NCI-H748 (cell line): ENCODE data around the gene KRT12.

ENCODE experiments used
- DNase-seq: peaks from one replicate; lab custom pipeline; 2025; ENCODE audit not compliant: unreplicated experiment; lab: John Stamatoyannopoulos, UW

KRT12 gene

GRCh38 chr17:40846515-40847144 is 20.4 kb downstream of the KRT12 start:
- peak; percentile 20 for DNase-seq

- DNase-seq: no peak
These were observed 22.3 kb downstream of the KRT12 start for GRCh38 chr17:40844671-40845107.

- DNase-seq: no peak
These were observed 23.8 kb downstream of the KRT12 start for GRCh38 chr17:40843242-40843641.

GRCh38 chr17:40841246-40841645 is 25.8 kb downstream of the KRT12 start:
- no peak for DNase-seq

DNA sequence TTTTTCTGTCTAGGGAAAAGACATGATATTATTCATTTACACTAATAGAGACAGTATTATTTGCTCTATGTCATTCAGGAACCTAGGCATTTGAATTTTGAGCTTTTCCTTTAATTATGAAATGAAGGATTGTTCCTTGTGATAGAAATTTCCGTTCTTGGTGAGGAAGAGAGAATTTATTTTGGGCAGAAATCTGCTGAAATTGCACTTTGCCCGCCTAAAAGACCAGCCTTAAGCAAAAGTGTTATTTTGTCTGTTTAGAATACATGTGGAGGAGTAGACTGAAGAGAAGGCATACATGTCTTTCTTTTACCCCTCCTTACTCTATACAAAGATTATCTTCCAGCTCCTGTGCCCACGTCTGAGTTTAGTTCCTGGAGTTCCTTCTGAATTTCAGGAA is 27.8 kb downstream of the KRT12 start:
- DNase-seq: no peak

DNA sequence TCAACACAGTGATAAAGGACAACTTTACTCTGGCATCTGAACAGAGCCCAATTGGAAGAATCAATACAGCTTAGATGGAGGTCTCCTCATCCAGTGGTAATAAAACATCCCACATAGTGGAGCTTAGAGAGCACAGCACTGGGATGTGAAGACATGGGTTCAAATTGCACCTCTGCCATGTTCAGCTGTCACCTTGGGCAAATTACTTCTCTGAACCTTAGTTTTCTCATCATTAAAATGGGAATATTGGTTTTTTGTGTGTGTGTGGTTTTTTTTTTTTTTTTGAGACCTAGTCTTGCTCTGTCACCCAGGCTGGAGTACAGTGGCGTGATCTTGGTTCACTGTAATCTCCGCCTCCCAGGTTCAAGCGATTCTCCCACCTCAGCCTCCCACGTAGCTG is 31.0 kb downstream of the KRT12 start:
- no peak for DNase-seq

- DNase-seq: no peak
These were observed 33.1 kb downstream of the KRT12 start for GRCh38 chr17:40833882-40834281.

DNA sequence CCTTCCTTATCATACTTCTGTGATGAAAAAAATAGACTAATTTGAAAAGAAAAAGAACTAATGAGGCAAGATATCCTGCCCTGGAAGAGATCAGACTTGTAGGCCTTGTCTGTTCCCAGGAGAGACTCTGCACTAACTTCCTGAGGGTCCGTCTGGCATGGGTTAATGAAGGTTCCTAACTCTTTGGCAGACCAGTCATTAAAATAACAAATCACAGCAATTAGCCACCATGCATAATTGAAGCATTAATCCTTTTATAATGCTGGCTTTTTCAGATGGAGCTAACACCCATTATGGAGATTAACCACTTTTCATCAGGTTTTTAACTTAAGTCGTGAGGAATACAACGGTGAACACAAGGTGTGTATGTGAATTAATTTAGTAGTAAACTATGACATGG is 34.2 kb downstream of the KRT12 start:
- DNase-seq: no peak

DNA sequence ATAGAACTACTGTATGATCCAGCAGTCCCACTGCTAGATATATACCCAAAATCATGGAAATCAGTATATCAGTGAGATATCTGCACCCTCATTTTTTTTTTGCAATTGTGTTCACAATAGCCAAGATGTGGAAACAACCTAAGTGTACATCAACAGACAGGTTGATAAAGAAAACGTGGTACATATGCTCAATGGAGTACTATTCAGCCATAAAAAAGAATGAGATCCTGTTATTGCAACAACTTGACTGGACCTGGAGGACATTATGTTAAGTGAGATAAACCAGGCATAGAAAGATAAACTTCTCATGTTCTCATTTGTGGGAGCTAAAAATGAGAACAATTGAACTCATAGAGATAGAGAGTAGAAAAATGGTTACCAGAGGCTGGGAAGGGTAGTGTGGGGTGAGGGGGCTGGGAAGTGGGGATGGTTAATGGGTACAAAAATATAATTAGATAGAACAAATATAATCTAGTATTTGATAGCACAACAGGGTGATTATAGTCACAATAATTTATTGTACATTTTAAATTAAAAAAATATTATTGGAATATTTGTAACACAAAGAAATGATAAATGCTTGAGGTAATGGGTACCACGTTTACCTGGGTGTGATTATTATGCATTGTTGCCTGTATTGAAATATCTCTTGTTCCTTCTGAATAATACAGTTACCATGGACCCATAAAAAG is 36.8 kb downstream of the KRT12 start:
- DNase-seq: no peak

DNA sequence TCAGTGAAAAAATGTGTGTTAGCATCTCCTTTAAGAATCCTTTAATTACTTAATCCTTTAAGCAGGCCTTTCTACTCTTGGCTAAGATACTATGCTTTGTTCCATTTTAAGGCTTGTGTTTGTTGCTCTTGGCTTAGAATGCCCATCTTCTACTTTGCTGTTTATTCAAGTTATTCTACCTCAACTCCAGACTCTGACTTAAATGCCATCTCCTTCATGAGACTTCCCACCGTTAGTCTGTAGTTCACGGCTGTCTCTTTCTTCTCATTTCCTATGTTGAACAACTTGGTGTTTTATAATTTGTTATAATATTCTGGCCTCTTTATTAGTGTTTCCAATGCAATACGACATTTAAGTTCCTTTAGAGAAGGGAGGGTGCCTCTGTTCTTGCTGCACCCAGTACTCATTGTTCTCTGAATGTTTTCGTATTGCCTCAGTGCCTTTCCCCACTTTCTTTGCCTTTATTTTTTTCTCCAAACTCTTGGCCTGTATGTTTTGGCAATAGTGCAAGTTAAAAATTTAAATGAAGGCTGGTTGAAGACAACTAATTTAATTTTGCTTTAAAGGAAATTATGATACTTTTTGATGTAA is 38.5 kb downstream of the KRT12 start:
- DNase-seq: no peak

GRCh38 chr17:40827746-40828453 is 39.1 kb downstream of the KRT12 start:
- DNase-seq: no peak

DNA sequence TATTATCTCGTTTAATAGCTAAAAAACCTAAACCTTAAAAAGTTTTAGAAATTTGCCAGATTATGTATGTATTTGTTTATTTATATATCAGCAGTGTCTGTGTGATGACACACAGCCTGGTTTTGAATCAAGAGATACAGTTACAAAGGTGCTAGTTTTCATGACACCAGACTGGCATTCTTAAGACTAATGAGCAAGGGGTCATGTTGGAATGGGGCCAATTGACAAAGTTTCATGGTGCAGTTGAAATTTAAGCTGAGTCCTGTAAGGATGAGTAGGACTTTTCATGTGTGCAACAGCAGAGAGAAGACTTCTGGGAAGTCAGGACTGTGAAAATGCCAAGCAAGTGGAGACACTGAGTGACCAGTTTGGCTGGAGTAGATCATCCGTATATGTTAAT is 41.4 kb downstream of the KRT12 start:
- DNase-seq: no peak

DNA sequence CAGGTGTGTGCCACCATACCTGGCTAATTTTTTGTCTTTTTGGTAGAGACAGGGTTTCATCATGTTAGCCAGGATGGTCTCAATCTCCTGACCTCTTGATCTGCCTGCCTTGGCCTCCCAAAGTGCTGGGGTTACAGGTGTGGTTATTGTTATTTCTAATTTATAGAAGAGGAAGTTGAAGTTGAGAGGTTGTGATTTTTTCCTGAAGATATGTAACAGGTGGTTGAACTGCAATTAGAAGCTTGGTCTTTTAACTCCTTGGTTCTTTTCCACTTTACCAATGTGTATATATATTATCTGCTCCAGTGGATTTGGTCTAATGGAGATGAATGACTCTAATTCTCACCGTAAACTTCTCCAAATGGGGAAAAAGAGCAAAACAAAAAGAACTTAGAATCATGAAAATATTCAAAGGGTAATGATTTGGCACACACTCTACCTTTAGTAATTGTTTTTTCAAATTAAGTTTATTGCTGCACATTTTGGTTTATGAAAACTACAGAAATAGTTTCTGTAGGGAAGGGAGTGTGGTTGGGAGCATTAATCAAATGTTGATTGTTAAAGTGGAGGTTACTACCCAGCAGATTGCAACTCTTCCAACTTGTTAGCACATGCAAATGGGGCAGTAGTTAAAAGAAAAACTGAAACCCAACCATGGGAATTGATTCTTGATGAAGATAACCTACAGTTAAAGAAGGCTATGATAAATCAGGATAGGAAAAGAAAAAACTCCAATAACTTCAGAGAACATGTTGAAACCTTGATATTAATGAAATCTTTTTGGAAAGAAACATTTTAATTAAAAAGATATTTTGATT is 42.8 kb downstream of the KRT12 start:
- DNase-seq: no peak

GRCh38 chr17:40822132-40822812 is 44.8 kb downstream of the KRT12 start, which contains the start of gene KRT10:
Gene KRT10 (minus strand): TSS chr17:40822614. CDS start chr17:40822585, 29 bp downstream.
- no peak for DNase-seq

DNA sequence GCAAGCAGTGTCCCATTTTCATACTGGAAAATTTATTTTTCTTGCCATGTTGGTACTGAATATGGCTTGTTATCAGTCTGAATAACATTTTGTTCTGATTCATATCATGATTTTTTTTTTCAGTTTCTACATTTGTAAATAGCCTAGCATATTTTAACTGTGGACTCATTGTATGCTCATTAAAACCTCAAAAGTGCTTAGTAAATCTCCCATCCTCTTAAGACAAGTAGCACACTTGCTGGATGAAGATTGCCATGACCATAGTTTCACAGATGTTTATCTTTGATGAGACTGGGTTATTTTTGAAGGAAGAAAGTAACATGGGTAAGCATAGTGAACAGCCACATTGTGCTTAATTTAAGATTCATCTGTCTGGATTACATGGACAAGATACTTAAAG is 45.5 kb downstream of the KRT12 start:
- DNase-seq: no peak

GRCh38 chr17:40820228-40820838 is 46.7 kb downstream of the KRT12 start:
- DNase-seq: no peak

DNA sequence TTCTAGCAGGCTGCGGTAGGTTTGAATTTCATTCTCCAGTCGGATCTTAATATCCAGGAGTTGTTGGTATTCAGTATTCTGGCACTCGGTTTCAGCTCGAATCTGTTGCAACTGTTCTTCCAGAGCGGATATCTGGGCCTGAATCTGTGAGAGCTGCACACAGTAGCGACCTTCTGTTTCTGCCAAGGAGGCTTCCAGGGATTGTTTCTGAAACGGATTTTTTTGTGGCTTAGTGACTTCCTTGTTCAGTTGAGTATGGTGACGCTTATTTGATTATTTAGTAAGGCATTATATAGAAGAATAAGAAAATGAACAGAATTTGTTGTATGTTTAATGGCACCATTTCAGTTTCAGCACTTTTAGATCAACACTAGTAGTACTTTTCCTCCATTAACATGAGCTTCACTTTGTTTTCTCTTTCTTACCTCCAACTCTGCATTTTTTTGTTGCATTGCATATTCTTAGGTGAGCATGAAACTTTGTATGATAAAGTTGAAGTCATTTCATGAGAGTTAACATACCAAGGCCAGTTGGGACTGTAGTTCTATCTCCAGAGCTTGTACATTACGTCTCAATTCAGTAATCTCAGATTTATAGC is 47.4 kb downstream of the KRT12 start:
- peak; percentile 5 for DNase-seq

GRCh38 chr17:40818733-40819527 is 48.1 kb downstream of the KRT12 start:
- DNase-seq: peak; percentile 82

DNA sequence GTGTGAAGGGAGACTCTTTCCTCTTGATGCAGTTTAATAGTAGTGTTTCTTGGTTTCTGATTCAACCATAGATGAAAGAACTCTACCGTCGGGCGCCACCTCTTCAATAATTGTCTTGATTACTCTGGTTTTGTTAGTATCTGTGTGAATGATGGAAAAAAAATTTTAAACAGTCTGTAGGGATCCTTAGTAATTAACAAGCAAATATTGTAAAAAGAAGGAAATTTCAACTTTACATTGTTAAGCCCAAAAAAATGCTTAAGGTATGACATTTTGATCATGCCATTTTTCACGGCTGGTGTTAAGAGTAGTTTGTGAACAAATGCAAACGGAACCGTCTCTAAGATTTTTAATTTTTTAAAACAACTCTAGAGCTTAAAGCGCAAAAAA is 48.7 kb downstream of the KRT12 start:
- no peak for DNase-seq
